ENCODE results near the gene CREB1.
"Not testable (repeated sequence)": the region's sequence is repeated elsewhere in the genome, so short reads cannot be mapped to it uniquely, and the experiment has no call there.

Gene CREB1

DNA sequence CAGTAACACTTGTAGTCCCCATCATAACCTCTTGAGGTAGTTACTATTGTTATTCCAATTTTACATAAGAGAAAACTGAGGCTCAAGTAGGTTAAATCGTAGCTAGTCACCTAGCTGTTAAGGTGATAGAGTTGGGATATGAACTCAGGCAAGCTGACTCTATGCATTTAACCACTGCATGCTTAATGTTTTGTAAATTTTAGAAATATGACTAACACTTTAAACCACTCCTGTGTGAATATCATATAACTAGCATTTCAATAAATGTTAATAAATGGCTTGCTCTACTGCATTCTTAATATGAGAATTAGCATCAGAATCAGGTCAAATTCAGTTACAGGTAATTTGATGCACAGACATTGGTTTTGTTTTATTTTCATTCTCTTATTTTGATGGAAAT is 35.6 kb upstream of the CREB1 start:
- no peak for TF ChIP-seq POLR2A (IDR thresholded peaks at IDR 0.05; ENCODE audit: low read length)
- TF ChIP-seq GATA1 (IDR thresholded peaks at IDR 0.05; ENCODE audit: low read depth, low read length): no peak

DNA sequence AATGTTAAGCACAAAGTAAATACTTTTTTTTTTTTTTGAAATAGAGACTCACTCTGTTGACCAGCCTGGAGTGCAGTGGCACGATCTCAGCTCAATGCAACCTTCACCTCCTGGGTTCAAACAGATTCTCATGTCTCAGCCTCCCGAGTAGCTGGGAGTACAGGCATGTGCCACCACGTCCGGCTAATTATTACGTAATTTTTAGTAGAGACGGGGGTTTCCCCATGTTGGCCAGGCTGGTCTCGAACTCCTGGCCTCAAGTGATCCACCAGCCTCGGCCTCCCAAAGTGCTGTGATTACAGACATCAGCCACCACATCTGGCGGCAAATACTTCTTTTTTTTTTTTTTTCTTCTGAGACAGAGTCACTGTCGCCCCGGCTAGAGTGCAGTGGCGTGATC is 32.8 kb upstream of the CREB1 start:
- not testable (repeated sequence) for DNase-seq

More for the DNA sequence above, 35.6 kb upstream of the CREB1 start:
- no peak for DNase-seq

DNA sequence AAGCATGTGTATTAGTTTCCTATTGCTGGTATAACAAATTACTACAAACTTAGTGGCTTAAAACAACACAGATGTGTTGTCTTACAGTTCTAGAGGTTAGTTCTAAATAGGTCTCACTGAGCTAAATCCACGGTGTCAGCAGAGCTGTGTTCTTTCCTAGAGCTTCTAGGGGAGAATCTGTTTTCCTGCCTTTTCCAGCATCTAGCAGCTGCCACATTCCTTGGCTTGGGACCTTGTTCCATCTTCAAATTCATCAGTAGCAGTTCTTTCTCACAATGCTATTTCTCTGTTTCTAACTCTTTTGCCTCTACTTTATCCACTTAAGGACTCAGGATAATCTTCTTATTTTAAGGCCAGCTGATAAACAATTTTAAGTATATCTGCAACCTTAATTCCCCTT is 32.2 kb upstream of the CREB1 start:
- no peak for DNase-seq
- TF ChIP-seq GATA1 (IDR thresholded peaks at IDR 0.05; ENCODE audit: low read depth, low read length) (no peak), POLR2A (IDR thresholded peaks at IDR 0.05; ENCODE audit: low read length) (no peak)

DNA sequence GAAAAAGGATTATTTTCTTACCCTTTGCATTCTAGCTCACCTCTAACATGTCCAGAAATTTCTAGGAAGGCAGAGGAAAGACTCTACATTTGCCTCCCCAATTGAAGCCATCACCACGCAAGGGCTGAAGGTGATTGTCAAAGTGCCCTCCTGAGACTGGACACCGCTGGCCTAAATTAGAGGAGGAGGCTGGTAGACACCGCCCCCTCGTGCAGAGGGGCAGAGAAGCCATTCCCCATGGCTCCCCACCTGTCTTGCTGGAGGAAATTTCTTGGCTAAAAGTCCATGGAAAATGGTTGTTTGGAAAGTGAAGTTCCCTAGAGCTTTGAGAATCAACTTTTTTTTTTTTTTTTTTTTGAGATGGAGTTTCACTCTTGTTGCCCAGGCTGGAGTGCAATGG is 31.3 kb upstream of the CREB1 start:
- no peak for DNase-seq
- TF ChIP-seq POLR2A (IDR thresholded peaks at IDR 0.05; ENCODE audit: low read length) (no peak), GATA1 (IDR thresholded peaks at IDR 0.05; ENCODE audit: low read depth, low read length) (no peak)

DNA sequence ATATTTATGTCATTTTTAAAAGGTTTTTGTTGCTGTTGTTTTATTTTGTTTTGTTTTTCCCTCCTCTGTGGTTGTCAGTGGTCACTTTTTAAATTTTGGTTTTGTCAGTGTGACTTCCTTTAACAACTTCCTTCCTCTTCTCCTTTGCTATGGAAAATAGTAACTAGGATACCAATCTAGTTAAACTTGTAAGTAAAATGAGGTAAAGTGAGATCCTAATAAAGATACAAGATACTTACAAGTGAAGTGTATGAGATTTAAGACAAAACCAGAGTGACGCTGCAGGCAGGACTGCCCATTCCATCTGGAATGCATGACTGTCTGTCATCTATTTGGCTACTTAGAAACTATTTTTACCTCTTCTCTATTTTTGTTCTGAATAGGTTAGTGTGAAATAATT is 30.6 kb upstream of the CREB1 start:
- TF ChIP-seq GATA1 (IDR thresholded peaks at IDR 0.05; ENCODE audit: low read depth, low read length) (no peak), POLR2A (IDR thresholded peaks at IDR 0.05; ENCODE audit: low read length) (no peak)

DNA sequence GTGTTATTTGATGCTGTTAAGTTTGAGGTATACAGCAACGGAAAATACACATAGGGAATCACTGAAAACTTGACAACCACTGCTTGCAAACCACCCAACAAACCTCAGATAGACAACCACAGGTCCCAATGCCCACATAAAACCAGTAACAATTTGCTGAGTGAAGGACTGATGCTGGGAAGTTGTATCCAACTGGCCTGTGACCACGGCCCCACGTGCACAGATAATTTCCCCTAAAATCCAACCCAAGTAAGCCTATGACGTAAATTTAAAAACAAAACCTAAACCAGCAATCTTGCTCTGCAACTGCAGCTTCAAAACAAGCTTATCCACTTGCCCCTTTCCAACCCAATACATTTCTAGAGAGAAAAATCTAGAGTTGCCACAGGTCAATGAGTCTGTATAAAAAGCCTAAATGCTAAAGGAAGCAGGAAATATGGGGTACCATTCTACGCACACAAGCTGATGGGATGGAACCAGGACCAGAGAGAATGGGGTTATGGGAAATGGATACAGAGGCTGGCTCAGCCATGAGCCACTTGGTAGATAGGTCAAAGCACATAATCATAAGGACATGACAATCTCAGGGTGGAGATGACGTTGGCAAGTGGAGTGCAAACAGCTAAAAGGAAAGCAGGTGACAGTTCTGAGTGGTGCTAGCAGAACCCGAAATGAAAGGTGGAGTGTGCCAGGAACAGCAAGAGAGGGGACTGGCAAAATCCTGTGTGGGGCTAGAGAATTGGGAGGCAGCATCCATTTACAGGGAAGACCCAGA is 27.8 kb upstream of the CREB1 start:
- DNase-seq: no peak
- TF ChIP-seq POLR2A (IDR thresholded peaks at IDR 0.05; ENCODE audit: low read length): no peak
- TF ChIP-seq GATA1 (IDR thresholded peaks at IDR 0.05; ENCODE audit: low read depth, low read length): no peak

More for the DNA sequence above, 30.6 kb upstream of the CREB1 start:
- DNase-seq: no peak

DNA sequence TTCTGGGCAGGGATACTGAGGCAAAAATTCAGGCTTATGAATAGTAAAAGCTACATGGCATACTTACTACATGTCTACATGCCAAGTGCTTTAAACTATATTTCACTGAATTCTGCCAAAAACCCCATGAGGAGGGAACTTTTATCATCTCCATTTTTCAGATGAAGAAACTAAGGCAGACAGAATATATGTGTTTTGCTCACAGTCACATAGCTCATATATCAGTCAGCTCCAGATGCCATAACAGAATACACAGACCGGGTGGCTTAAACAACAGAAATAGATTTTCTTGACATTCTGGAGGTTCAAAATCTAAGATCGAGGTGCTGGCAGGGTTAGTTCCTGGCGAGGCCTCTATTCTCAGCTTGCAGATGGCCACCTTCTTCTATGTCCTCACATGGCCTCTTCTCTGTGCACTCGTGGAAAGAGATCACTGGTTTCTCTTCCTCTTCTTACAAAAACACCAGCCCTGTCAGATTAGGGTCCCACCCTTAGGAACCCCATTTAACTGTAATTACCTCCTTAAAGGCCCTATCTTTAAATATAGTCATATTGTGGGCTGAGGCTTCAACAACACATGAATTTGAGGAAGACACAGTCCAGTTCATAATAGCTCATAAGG is 27.1 kb upstream of the CREB1 start:
- DNase-seq: peak in 1 of 2 experiments; percentile 21
- TF ChIP-seq POLR2A (IDR thresholded peaks at IDR 0.05; ENCODE audit: low read length) (no peak), GATA1 (IDR thresholded peaks at IDR 0.05; ENCODE audit: low read depth, low read length) (no peak)

DNA sequence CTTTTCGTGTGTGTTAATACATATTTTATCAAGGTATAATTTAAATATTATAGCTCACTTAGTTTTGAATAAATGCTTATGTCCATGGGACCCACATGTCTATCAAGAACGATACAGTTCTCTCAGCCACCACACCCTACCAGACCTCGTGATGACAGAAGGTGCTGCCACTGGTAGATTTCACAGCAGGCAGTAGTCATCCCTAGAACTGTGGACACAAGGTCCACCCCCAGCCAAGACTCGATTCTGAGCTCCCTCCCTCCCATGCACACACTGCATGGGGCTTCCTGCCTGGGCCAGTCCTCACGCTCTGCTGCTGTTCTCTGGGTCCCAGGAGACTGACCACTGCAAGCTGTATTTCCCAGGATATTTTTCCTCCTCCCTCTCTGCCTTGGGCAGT is 26.5 kb upstream of the CREB1 start:
- DNase-seq: peak; percentile 54 to 67
- TF ChIP-seq POLR2A (IDR thresholded peaks at IDR 0.05; ENCODE audit: low read length): no peak
- TF ChIP-seq GATA1 (IDR thresholded peaks at IDR 0.05; ENCODE audit: low read depth, low read length): no peak

DNA sequence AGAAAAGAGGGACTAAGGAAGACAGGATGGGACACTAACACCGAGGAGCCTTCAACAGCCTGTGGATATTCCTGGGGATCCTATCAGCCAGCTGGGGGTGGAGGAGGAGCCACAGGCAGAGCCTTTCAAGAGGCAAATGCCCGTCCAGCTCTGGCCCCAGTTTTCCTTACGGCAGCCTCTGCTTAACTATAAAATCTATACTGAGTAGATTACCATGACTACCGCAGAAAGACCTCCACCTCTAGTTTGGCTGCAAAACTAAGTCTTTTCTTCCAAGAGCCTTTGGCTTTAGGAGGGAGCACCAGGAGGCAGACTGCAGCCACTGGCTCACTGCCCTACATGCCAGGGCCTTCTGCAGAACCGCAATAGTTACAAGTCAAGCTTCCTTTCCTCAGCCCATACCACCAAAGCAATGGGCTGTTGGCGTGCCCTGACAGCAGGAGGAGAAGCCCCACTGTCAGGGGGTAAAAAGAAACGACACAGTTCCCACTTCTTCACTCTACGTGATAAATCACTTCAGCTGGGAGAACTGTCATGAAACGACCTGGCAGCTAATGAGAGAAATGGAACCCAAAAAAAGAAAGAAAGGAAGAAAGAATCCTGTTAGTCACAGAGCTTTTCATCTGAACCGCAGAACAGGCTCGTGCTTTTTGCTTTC is 25.1 kb upstream of the CREB1 start:
- no peak for TF ChIP-seq GATA1 (IDR thresholded peaks at IDR 0.05; ENCODE audit: low read depth, low read length)
- no peak for TF ChIP-seq POLR2A (IDR thresholded peaks at IDR 0.05; ENCODE audit: low read length)
- DNase-seq: no peak

DNA sequence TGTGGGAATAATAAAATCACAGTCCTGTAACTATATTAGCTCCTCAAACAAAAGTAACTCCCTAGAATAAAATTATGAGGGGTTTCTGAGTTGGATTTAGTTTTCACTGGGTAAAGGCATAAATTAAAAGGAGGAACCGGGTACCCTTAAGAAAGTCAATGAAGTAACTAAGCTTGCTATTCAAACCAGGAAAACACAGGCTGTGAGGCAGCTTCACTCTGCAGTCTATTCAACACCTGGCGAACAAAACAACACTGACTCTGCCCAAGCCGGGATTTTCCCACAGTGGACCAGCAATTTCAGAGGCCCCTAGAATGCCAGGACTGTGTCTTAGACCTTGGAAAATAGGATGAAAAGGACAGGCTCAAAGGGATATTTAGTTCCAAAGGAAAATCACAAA is 24.6 kb upstream of the CREB1 start:
- no peak for DNase-seq
- TF ChIP-seq POLR2A (IDR thresholded peaks at IDR 0.05; ENCODE audit: low read length) (no peak), GATA1 (IDR thresholded peaks at IDR 0.05; ENCODE audit: low read depth, low read length) (no peak)

DNA sequence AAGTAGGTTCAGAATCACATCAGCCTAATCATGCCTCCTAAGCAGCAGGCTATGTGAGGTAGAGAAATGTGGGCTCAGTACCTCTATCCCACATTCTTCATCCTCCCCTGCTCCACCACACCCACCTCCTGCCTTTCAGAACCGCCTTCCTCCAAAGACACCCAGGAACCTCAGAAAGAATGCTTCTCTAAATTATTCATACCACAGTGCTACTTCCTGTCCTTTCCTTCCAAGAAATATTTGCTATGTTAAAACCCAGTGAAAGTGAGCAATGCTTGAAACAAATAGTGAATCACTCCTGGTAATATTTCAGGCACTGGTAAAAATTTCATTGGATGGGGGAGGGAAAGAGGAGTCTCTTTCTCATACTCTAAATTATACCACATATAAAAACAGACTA is 24.0 kb upstream of the CREB1 start:
- DNase-seq: no peak
- TF ChIP-seq POLR2A (IDR thresholded peaks at IDR 0.05; ENCODE audit: low read length) (no peak), GATA1 (IDR thresholded peaks at IDR 0.05; ENCODE audit: low read depth, low read length) (no peak)

DNA sequence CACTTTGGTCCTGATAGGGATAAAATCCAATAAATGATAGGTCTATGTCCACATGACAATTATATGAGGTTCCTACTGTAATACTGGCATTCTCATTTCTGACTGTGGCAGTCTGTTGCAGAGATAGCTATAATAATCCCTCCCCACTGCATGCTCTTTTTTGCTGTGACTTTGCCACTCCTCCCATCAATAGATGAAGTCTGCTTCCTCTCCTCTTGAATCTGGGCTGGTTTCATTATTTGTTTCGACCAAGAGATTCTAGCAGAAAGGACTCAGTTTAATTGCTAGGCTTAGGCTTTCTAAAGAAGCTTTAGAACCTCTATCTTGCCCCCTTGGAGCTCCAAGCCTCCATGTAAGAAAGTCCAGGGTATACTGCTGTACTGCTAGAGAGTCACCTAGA is 23.3 kb upstream of the CREB1 start:
- DNase-seq: no peak
- no peak for TF ChIP-seq GATA1 (IDR thresholded peaks at IDR 0.05; ENCODE audit: low read depth, low read length)
- TF ChIP-seq POLR2A (IDR thresholded peaks at IDR 0.05; ENCODE audit: low read length): no peak

DNA sequence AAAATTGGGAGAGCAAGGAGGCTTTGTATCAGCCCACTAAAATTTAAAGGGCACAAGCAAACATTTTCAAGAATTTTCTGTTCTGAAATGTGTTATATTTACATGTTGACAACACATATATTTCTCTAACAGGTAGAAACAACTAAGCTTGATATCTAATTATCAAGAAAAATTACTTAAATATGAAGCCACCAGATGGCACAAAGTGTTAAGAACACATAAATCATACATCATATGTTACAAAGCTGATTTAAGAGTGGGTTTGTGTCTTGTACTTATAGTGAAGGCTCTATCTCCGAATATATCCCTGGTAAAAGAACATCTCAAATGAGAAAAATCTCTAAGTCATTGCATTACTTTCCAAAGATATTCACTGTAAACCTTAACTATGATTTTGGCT is 19.6 kb upstream of the CREB1 start:
- no peak for TF ChIP-seq POLR2A (IDR thresholded peaks at IDR 0.05; ENCODE audit: low read length)
- TF ChIP-seq GATA1 (IDR thresholded peaks at IDR 0.05; ENCODE audit: low read depth, low read length): no peak
- no peak for DNase-seq

DNA sequence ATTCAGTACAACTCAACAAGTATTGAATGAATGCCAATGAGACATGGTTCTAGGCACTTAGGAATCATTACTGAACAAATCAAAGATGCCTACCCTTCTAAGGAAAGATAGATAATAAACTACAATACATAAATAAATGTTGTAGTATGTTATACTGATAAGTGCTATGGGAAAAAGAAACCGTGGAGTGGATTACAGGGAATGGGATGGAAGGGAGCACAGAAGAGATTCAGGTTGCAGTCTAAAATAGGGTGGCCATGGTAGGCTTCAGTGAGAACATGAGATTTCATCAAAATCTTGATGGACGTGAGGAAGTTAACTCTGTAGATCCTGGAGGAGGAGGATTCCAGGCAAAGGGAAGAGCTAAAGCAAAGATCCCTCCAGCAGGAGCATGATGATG is 17.9 kb upstream of the CREB1 start:
- DNase-seq: peak in 1 of 2 experiments; percentile 6
- TF ChIP-seq POLR2A (IDR thresholded peaks at IDR 0.05; ENCODE audit: low read length) (no peak), GATA1 (IDR thresholded peaks at IDR 0.05; ENCODE audit: low read depth, low read length) (no peak)

DNA sequence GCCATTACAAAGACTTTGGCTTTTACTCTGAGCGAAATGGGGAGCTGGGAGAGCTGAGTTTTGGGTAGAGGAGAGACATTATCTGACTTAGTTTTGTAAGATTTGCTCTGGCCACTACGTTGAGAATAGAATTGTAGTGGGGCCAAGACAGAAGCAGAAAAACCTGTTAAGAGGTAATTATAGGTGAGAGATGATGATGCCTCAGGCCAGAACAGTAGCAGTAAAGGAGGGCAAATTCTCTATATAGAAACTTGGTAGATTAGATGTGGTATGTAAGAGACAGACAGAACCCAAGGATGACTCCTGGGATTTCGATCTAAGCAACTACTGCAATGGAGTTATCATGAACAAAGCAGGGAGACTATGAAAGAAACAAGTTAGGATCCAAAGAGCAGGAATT is 17.4 kb upstream of the CREB1 start:
- no peak for DNase-seq
- TF ChIP-seq POLR2A (IDR thresholded peaks at IDR 0.05; ENCODE audit: low read length) (no peak), GATA1 (IDR thresholded peaks at IDR 0.05; ENCODE audit: low read depth, low read length) (no peak)

Data from erythroblast (primary cell).